HFFc6 (cell line): ENCODE measurements around the gene CGRRF1. TPM values are rescaled to one million over a fixed set of nuclear protein-coding genes. Genes with fewer than 3 reads are reported as not detected.

Experiments used
- DNase-seq: peaks from one replicate; pipeline ENCODE4 v3.0.0-alpha.2; 2018
- H3K27ac Mint-ChIP-seq: 2 replicates; pipeline ENCODE4 v1.8.0; 2020; ENCODE audit warnings: mild to moderate bottlenecking, mixed read lengths
- H3K27me3 Mint-ChIP-seq: 2 replicates; pipeline ENCODE4 v1.8.0; 2021; ENCODE audit warnings: mild to moderate bottlenecking, moderate library complexity, mixed read lengths; ENCODE audit not compliant: insufficient read depth
- H3K36me3 Mint-ChIP-seq: 2 replicates; pipeline ENCODE4 v1.8.0; 2021; ENCODE audit warnings: low read depth, mixed read lengths
- H3K4me1 Mint-ChIP-seq: 2 replicates; pipeline ENCODE4 v1.8.0; 2020; ENCODE audit warnings: low read depth, mixed read lengths
- H3K4me3 Mint-ChIP-seq: 2 replicates; pipeline ENCODE4 v1.8.0; 2020; ENCODE audit warnings: mild to moderate bottlenecking, moderate library complexity, mixed read lengths
- H3K9me3 Mint-ChIP-seq: 2 replicates; pipeline ENCODE4 v1.8.0; 2020; ENCODE audit warnings: mild to moderate bottlenecking, mixed read lengths
- total RNA-seq, 6 experiments: library from RNA; stranded (reverse); fragmentation: NEBNext Ultra II Directional; extraction: Animal tissue kit (Norgen Biotek cat#: 25700); gene quantifications; 2 replicates in 1 of 6; 3 replicates in 5 of 6; pipeline ENCODE4 v1.2.3, GENCODE V29; 2021
- TF ChIP-seq, protein P1 (sequence below): fragments of 200-600 bp; sonication (generic); IDR thresholded peaks from 2 replicates; pipeline ENCODE4 v1.5.0; 2021; ENCODE audit warnings: antibody characterized with exemption, mild to moderate bottlenecking

Gene CGRRF1
- total RNA-seq, 6 experiments from 2014 or later: 11.3 to 13.1 (median 12.1) TPM

GRCh38 chr14:54486685-54487084, 23.0 kb upstream of the CGRRF1 start:
- Mint-ChIP-seq H3K4me1 (peaks cover 77% of the 10 kb centered on the region), H3K36me3 (peaks cover 48% of the 10 kb centered on the region), H3K4me3 (peak overlapping the region; percentile 85), H3K9me3 (no peaks in the 10 kb centered on the region), H3K27ac (peak overlapping the region; percentile 4; the same call in 1 of the 2 replicates), H3K27me3 (peaks cover 2% of the 10 kb centered on the region)
- no peak for DNase-seq
- TF ChIP-seq, protein P1, sequence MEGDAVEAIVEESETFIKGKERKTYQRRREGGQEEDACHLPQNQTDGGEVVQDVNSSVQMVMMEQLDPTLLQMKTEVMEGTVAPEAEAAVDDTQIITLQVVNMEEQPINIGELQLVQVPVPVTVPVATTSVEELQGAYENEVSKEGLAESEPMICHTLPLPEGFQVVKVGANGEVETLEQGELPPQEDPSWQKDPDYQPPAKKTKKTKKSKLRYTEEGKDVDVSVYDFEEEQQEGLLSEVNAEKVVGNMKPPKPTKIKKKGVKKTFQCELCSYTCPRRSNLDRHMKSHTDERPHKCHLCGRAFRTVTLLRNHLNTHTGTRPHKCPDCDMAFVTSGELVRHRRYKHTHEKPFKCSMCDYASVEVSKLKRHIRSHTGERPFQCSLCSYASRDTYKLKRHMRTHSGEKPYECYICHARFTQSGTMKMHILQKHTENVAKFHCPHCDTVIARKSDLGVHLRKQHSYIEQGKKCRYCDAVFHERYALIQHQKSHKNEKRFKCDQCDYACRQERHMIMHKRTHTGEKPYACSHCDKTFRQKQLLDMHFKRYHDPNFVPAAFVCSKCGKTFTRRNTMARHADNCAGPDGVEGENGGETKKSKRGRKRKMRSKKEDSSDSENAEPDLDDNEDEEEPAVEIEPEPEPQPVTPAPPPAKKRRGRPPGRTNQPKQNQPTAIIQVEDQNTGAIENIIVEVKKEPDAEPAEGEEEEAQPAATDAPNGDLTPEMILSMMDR: no peak

GRCh38 chr14:54487771-54488170, 21.9 kb upstream of the CGRRF1 start:
- peak; percentile 49 for DNase-seq
- Mint-ChIP-seq H3K9me3 (no peaks in the 10 kb centered on the region), H3K27me3 (peaks cover 2% of the 10 kb centered on the region), H3K27ac (peak overlapping the region; percentile 80), H3K4me1 (peaks cover 67% of the 10 kb centered on the region), H3K4me3 (peak overlapping the region; percentile 85), H3K36me3 (peaks cover 41% of the 10 kb centered on the region)
- TF ChIP-seq, protein P1: no peak

DNA sequence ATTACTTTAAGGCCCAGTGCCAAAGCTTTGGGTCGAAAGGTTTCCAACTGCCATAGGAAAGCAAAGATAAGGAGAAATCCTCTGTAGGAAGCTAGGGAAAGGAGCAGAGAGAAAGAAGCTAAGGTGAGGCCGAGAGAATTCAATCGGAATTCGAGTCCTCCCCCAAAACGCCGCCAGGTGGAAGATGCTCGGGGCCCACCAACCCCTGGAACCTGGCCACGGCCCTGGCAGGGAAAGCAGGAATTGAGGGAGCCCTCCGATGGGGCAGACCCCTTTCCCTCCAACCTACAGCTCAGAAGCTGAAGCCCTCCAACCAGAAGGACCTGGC, 21.4 kb upstream of the CGRRF1 start:
- Mint-ChIP-seq H3K9me3 (no peaks in the 10 kb centered on the region), H3K4me3 (peak overlapping the region; percentile 85), H3K36me3 (peaks cover 36% of the 10 kb centered on the region), H3K27me3 (peaks cover 2% of the 10 kb centered on the region), H3K4me1 (peaks cover 62% of the 10 kb centered on the region), H3K27ac (peak overlapping the region; percentile 80)
- DNase-seq: no peak
- TF ChIP-seq, protein P1: no peak

GRCh38 chr14:54488646-54489317, 20.9 kb upstream of the CGRRF1 start, which contains the start of gene GMFB:
TSS of gene GMFB (minus strand) at chr14:54488980. CDS start at chr14:54488927, 53 bp downstream.
- Mint-ChIP-seq H3K36me3 (peaks cover 31% of the 10 kb centered on the region), H3K9me3 (no peaks in the 10 kb centered on the region), H3K4me1 (peaks cover 57% of the 10 kb centered on the region), H3K27ac (peak within 1 kb of the TSS; percentile 80), H3K4me3 (peak within 1 kb of the TSS; percentile 85), H3K27me3 (peaks cover 2% of the 10 kb centered on the region)
- DNase-seq: peak; percentile 91
- TF ChIP-seq, protein P1: peak; percentile 73

DNA sequence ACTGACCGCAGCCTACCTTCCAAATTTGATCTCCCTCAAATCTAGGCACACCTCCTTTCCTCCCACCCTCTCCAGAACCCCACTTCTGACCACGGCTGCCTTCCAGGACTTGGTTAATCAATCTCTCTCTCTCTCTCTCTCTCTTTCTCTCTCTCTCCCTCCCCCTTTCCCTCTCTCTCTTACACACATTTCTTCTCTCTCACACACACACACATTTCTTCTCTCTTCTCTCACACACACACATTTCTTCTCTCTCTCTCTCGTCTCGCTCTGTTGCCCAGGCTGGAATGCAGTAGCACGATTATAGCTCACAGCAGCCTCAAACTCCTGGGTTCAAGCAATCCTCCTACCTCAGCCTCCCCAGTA, 20.4 kb upstream of the CGRRF1 start:
- H3K27me3 Mint-ChIP-seq: peaks cover 2% of the 10 kb centered on the region
- peak overlapping the region; percentile 80 for H3K27ac Mint-ChIP-seq
- H3K36me3 Mint-ChIP-seq: peaks cover 30% of the 10 kb centered on the region
- TF ChIP-seq, protein P1: 0 out of 2 replicates have a peak, but pooled peaks have one; percentile 3
- H3K9me3 Mint-ChIP-seq: no peaks in the 10 kb centered on the region
- H3K4me3 Mint-ChIP-seq: peak overlapping the region; percentile 85
- peaks cover 52% of the 10 kb centered on the region for H3K4me1 Mint-ChIP-seq
- no peak for DNase-seq
